Upper lobe of left lung (tissue), 6 donors: Measurements from ENCODE around the gene SAMD4B. TPM values are rescaled to one million over a fixed set of nuclear protein-coding genes. Genes with fewer than 3 reads are reported as not detected.

Experiments
- ATAC-seq, 2 donors: fragments of 200-7000 bp; cut with Tn5 transposase; one replicate each; pipeline ENCODE4 v1.9.1; 2022; ENCODE audit warnings: mild to moderate bottlenecking in 2 of 2, moderate library complexity in 2 of 2; ENCODE audit not compliant: low FRiP score in 2 of 2
- DNase-seq, 2 donors: peaks; one replicate each; pipeline ENCODE4 v3.0.0-alpha.2; 2019 to 2020
- H3K27ac ChIP-seq, 4 donors: fragments of 200-600 bp; sonication (generic); one replicate each; pipeline ENCODE4 v1.5.1; 2016 to 2019
- H3K27me3 ChIP-seq, 4 donors: fragments of 200-600 bp; sonication (generic); one replicate each; pipeline ENCODE4 v1.5.1; 2017 to 2019
- H3K36me3 ChIP-seq, 4 donors: fragments of 200-600 bp; sonication (generic); one replicate each; pipeline ENCODE4 v1.5.1; 2016 to 2019
- H3K4me1 ChIP-seq, 4 donors: fragments of 200-600 bp; sonication (generic); one replicate each; pipeline ENCODE4 v1.5.1; 2018 to 2019
- H3K4me3 ChIP-seq, 4 donors: fragments of 200-600 bp; sonication (generic); one replicate each; pipeline ENCODE4 v1.5.1; 2017 to 2019; ENCODE audit warnings: mild to moderate bottlenecking in 2 of 4, moderate library complexity in 1 of 4
- H3K9me3 ChIP-seq, 4 donors: fragments of 200-600 bp; sonication (generic); one replicate each; pipeline ENCODE4 v1.5.1; 2018 to 2019
- EP300 ChIP-seq, 4 donors: sonication (generic); formaldehyde crosslinking; IDR thresholded peaks; one replicate each; pipeline ENCODE4 v1.5.1; 2017; ENCODE audit warnings: antibody characterized with exemption in 4 of 4, control low read depth in 2 of 4
- POLR2A ChIP-seq, 4 donors: fragments of 450-650 bp; IDR thresholded peaks; one replicate each; pipeline ENCODE4 v1.5.1; 2016 to 2017; ENCODE audit warnings: antibody characterized with exemption in 4 of 4, mild to moderate bottlenecking in 2 of 4
- POLR2AphosphoS5 ChIP-seq, 2 donors: sonication (generic); formaldehyde crosslinking; IDR thresholded peaks; one replicate each; pipeline ENCODE4 v1.5.1; 2017; ENCODE audit warnings: antibody characterized with exemption in 2 of 2
- WGBS, 2 donors: methylation state at CpG; one replicate each; pipeline ENCODE4 v1.1.5; 2017 to 2018; 5-methylcytosine and 5-hydroxymethylcytosine counted together
- total RNA-seq, 6 donors: library from RNA; depleted of rRNA in 4 of 6; stranded (reverse); fragments of >200 nt in 4 of 6; gene quantifications; one replicate each; pipeline versions ENCODE4 v1.1.0 to v1.2.1, GENCODE V29; 2016 to 2021
- TF ChIP-seq, protein P1 (sequence below), 6 experiments: fragments of 450-650 bp in 4 of 6; fragments of 200-600 bp in 2 of 6; sonication (generic) in 2 of 6; IDR thresholded peaks; one replicate each; pipeline ENCODE4 v1.5.1; 2016 to 2019; ENCODE audit warnings: antibody characterized with exemption in 6 of 6
- donor health status: DM: no; HTN: no; CAD: no; lungs with moderate emphysema.
- donor health status: DM: no; HTN: yes; CAD: no; lungs with severe emphysema.

The SAMD4B gene
- total RNA-seq, 6 donors from 2014 or later: 57.7 to 125 (median 79.3) TPM

DNA sequence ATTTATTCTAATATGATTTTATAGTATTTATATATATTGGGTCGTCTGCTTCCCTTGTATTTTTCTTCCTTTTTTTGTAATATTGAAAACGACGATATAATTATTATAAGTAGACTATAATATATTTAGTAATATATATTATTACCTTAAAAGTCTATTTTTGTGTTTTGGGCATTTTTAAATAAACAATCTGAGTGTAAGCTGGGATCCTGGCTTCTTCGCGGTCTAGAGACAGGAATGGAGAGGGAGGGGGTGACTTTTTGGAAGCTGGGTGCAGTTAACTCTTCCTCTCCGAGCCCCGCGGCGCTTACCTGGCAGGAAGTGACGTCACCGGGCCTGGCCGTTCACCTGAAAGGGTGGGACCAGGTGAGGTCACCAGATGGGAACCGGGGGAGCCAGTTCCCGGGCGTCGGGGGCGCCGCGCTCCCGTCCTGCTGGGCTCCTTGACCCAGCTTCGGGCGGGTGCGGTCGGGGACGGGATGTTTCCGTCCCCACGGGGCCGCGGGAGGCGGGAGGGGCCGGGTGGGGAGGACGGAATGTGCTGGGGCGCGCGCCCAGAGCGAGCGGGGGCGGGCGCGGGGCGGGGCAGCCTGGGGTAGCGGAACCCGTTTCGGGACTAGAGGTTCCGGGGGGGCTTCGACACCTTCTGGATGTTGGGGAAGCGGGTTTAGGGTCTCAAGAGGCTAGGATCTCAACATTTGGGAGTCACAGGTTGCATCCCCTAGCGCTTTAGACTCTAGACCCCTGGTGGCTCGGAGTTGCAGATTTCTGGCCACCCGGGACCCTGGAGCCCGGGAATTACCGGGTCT, 67.2 kb downstream of the SAMD4B start:
- Histone ChIP-seq H3K4me1 (peaks cover 32 to 58% (median 45%) of the 10 kb centered on the region in 4 donors), H3K9me3 (no peaks in the 10 kb centered on the region), H3K4me3 (peak overlapping the region; percentile 72 to 92 (median 80)), H3K27me3 (no peaks in the 10 kb centered on the region), H3K27ac (peak overlapping the region; percentile 99 to 100 (median 100)), H3K36me3 (peaks cover 11 to 23% (median 15%) of the 10 kb centered on the region in 4 donors)
- DNase-seq (peak; percentile 96 to 99), ATAC-seq (peak; percentile 40 to 52)
- WGBS, 2 donors: 0 to 1% methylated on average over 13 to 40 of the region's 52 CpGs
- peak; percentile 97 to 99 for TF ChIP-seq POLR2AphosphoS5 (IDR thresholded peaks at IDR 0.05)
- TF ChIP-seq EP300 (IDR thresholded peaks at IDR 0.05): peak in 3 of 4 donors; percentile 72 to 98 (median 97)
- TF ChIP-seq, protein P1, sequence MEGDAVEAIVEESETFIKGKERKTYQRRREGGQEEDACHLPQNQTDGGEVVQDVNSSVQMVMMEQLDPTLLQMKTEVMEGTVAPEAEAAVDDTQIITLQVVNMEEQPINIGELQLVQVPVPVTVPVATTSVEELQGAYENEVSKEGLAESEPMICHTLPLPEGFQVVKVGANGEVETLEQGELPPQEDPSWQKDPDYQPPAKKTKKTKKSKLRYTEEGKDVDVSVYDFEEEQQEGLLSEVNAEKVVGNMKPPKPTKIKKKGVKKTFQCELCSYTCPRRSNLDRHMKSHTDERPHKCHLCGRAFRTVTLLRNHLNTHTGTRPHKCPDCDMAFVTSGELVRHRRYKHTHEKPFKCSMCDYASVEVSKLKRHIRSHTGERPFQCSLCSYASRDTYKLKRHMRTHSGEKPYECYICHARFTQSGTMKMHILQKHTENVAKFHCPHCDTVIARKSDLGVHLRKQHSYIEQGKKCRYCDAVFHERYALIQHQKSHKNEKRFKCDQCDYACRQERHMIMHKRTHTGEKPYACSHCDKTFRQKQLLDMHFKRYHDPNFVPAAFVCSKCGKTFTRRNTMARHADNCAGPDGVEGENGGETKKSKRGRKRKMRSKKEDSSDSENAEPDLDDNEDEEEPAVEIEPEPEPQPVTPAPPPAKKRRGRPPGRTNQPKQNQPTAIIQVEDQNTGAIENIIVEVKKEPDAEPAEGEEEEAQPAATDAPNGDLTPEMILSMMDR (IDR thresholded peaks at IDR 0.05): peak in 1 of 6 experiments; percentile 30
- peak in 3 of 4 donors; percentile 7 to 90 (median 50) for TF ChIP-seq POLR2A (IDR thresholded peaks at IDR 0.05)

DNA sequence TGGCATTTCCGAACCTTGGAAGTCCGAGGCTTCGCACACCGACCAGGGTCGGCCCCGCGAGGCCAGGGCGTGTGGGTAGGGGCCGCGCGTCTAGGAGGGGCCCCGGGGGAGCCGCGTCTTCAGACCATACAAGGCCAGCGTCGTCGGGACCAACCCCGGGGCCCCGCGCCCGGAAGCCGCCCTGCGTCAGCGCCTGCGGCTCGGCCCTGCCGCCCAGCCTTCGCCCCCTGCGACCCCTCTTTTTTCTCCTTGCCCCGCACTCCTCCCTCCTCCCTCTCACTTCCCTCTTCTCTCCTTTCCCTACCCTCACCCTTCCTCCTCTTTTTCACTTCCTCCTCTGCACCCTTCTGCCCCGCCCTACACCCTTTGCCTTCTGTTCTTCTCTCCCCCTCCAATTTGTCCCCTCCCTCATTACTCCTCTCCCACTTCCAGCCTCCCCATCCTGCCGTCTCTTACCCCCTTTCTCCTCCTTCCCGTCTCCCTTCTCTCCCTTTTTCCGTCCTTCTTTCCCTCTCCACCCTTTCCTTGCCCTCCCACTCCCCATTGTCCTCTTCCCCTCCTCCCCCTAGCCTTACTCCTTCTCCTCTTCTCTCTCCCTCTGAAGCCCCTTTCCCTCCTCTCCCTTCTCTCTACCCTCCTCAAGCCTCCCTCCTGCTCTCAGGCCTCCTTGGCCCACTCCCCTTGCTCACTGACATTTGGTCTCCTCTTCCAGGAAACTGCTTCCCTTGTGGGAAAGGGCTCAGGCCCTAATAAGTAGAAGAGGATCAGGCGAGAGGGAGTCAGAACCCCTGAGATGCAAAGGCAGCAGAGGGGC, 68.0 kb downstream of the SAMD4B start:
- TF ChIP-seq POLR2A (IDR thresholded peaks at IDR 0.05): peak; percentile 66 to 82 (median 70)
- peak in 2 of 4 donors; percentile 13 to 64 for TF ChIP-seq EP300 (IDR thresholded peaks at IDR 0.05)
- TF ChIP-seq POLR2AphosphoS5 (IDR thresholded peaks at IDR 0.05): peak; percentile 62 to 86
- TF ChIP-seq, protein P1 (IDR thresholded peaks at IDR 0.05): peak in 2 of 6 experiments; percentile 7 to 13
- peak; percentile 12 to 37 for ATAC-seq
- peak overlapping the region; percentile 99 to 100 (median 100) for H3K27ac ChIP-seq
- peak; percentile 85 to 97 for DNase-seq
- H3K4me1 ChIP-seq: peaks cover 26 to 58% (median 44%) of the 10 kb centered on the region in 4 donors
- peaks cover 11 to 23% (median 15%) of the 10 kb centered on the region in 4 donors for H3K36me3 ChIP-seq
- no peaks in the 10 kb centered on the region for H3K27me3 ChIP-seq
- WGBS, 2 donors: 2 to 3% methylated on average over 21 to 29 of the region's 35 CpGs
- no peaks in the 10 kb centered on the region for H3K9me3 ChIP-seq
- peak overlapping the region; percentile 72 to 92 (median 80) for H3K4me3 ChIP-seq

DNA sequence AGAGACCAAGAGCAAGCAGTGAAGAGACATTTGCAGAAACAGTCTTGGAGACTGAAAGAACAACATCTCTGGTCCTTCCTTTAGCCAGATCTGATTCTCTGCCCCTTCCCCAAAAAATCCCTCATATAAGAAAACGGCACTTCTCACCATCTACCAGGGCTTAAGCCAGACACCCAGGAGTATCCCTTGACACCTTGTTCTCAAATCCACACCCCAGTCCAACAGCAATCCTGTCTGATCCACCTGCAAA, 68.5 kb downstream of the SAMD4B start:
- no peak for DNase-seq
- peaks cover 11 to 24% (median 15%) of the 10 kb centered on the region in 4 donors for H3K36me3 ChIP-seq
- peak overlapping the region in 3 of 4 donors; percentile 72 to 81 (median 80) for H3K4me3 ChIP-seq
- H3K9me3 ChIP-seq: no peaks in the 10 kb centered on the region
- H3K27me3 ChIP-seq: no peaks in the 10 kb centered on the region
- TF ChIP-seq EP300 (IDR thresholded peaks at IDR 0.05) (no peak), POLR2A (IDR thresholded peaks at IDR 0.05) (peak in 1 of 4 donors; percentile 2)
- TF ChIP-seq, protein P1 (IDR thresholded peaks at IDR 0.05): no peak
- peak overlapping the region; percentile 99 to 100 (median 100) for H3K27ac ChIP-seq
- H3K4me1 ChIP-seq: peaks cover 23 to 58% (median 43%) of the 10 kb centered on the region in 4 donors
- WGBS, 2 donors: 71 to 72% methylated on average over 1 of the region's 1 CpG
- ATAC-seq: no peak

DNA sequence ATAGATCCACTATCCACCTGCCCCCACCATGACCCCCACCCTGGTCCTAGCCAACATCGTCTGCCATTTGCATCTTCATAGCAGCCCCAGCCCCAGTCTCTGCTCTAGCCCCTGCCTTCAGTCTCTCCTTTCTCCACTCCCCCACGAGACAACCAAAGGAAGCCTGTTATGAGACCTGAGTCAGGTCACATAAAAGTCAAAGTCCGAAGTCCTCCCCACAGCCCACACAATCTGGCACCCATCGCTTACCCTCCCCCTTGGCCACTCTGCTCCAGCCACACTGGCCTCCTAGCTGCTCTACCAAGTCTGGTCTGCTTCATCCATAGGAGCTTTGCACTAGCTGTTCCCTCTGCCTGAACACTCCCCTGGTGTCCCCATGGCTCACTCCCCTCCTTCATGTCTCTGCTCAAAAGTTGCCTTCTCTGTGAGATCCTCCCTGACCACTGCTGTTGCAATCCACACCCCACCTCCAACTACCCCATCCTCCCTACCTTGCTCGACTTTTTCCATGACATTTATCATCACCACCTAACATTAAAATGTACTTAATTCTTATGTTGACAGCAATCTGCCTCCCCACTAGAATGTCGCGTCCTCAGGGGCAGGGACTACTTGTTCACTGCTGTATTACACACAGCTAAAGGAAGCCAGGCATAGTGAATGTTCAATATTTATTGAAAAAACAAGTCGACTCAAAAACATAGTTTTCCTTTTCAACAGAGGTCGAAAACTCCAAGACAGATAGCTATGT, 69.0 kb downstream of the SAMD4B start:
- H3K4me3 ChIP-seq: peak overlapping the region in 3 of 4 donors; percentile 72 to 81 (median 80)
- peak in 1 of 2 donors; percentile 71 for DNase-seq
- TF ChIP-seq POLR2AphosphoS5 (IDR thresholded peaks at IDR 0.05) (peak; percentile 78 to 98), EP300 (IDR thresholded peaks at IDR 0.05) (peak in 1 of 4 donors; percentile 21), POLR2A (IDR thresholded peaks at IDR 0.05) (peak in 2 of 4 donors; percentile 70 to 78)
- TF ChIP-seq, protein P1 (IDR thresholded peaks at IDR 0.05): no peak
- peak in 1 of 2 donors; percentile 0 for ATAC-seq
- peak overlapping the region; percentile 99 to 100 (median 100) for H3K27ac ChIP-seq
- peaks cover 11 to 29% (median 15%) of the 10 kb centered on the region in 4 donors for H3K36me3 ChIP-seq
- H3K4me1 ChIP-seq: peaks cover 21 to 58% (median 39%) of the 10 kb centered on the region in 4 donors
- H3K27me3 ChIP-seq: no peaks in the 10 kb centered on the region
- H3K9me3 ChIP-seq: no peaks in the 10 kb centered on the region
- 16 to 17% methylated on average over 9 of the region's 9 CpGs for WGBS, 2 donors
